AG09309 (cell line): Measurements from ENCODE around the gene LY9.

Experiments
- DNase-seq: peaks from one replicate; pipeline ENCODE4 v3.0.0-alpha.2; 2010; ENCODE audit warnings: low read depth
- H3K4me3 ChIP-seq: 2 replicates; pipeline ENCODE4 v1.5.1; 2011; ENCODE audit warnings: mild to moderate bottlenecking, low read depth, low read length, moderate library complexity; ENCODE audit not compliant: control insufficient read depth
- CTCF ChIP-seq: IDR thresholded peaks from 2 replicates; pipeline ENCODE4 v1.5.1; 2011; ENCODE audit warnings: mild to moderate bottlenecking, low read depth, low read length, inconsistent platforms; ENCODE audit not compliant: insufficient read depth, control insufficient read depth; ENCODE audit errors: missing control alignments

LY9 gene

GRCh38 chr1:160807738-160808137, 11.8 kb downstream of the LY9 start:
- no peak for TF ChIP-seq CTCF
- H3K4me3 ChIP-seq, result no peak overlapping the region
- DNase-seq, result no peak

GRCh38 chr1:160808289-160808688, 12.3 kb downstream of the LY9 start:
- TF ChIP-seq CTCF, result no peak
- no peak overlapping the region for H3K4me3 ChIP-seq
- no peak for DNase-seq

- TF ChIP-seq CTCF, result no peak
- no peak overlapping the region for H3K4me3 ChIP-seq
- no peak for DNase-seq
Measured at GRCh38 chr1:160810486-160810885, 14.5 kb downstream of the LY9 start.

GRCh38 chr1:160811147-160811546, 15.2 kb downstream of the LY9 start:
- no peak for TF ChIP-seq CTCF
- no peak overlapping the region for H3K4me3 ChIP-seq
- DNase-seq, result no peak

GRCh38 chr1:160813215-160813614, 17.2 kb downstream of the LY9 start:
- H3K4me3 ChIP-seq, result no peak overlapping the region
- DNase-seq, result no peak

GRCh38 chr1:160814316-160814715, 18.3 kb downstream of the LY9 start:
- H3K4me3 ChIP-seq, result no peak overlapping the region
- no peak for DNase-seq
- no peak for TF ChIP-seq CTCF

More at GRCh38 chr1:160813215-160813614, 17.2 kb downstream of the LY9 start:
- TF ChIP-seq CTCF, result no peak

- no peak overlapping the region for H3K4me3 ChIP-seq
- no peak for DNase-seq
- no peak for TF ChIP-seq CTCF
Measured at GRCh38 chr1:160814856-160815255, 18.9 kb downstream of the LY9 start.
